ENCODE results near the gene ARHGDIA. TPM values are rescaled to one million over a fixed set of nuclear protein-coding genes. Genes with fewer than 3 reads are reported as not detected.

The ARHGDIA gene
- total RNA-seq, 1 donor from 2014 or later: 314 TPM

GRCh38 chr17:81845881-81846742 is 25.0 kb downstream of the ARHGDIA start:
- TF ChIP-seq CTCF (IDR thresholded peaks at IDR 0.05): no peak
- Histone ChIP-seq H3K36me3 (peaks cover 69 to 82% of the 10 kb centered on the region in 2 donors), H3K4me1 (no peaks in the 10 kb centered on the region), H3K27ac (no peak overlapping the region), H3K9me3 (no peaks in the 10 kb centered on the region), H3K4me3 (no peak overlapping the region), H3K27me3 (no peaks in the 10 kb centered on the region)
- DNase-seq (ENCODE audit: low spot score in 2 of 2): no peak
- intact Hi-C loops (cut with DNase I): no loop called here

- intact Hi-C loops (cut with DNase I): no loop called here
- H3K4me1 ChIP-seq: no peaks in the 10 kb centered on the region
- H3K27me3 ChIP-seq: no peaks in the 10 kb centered on the region
- H3K9me3 ChIP-seq: no peaks in the 10 kb centered on the region
- peaks cover 68 to 77% of the 10 kb centered on the region in 2 donors for H3K36me3 ChIP-seq
- TF ChIP-seq CTCF (IDR thresholded peaks at IDR 0.05): no peak
- no peak overlapping the region for H3K4me3 ChIP-seq
- DNase-seq (ENCODE audit: low spot score in 2 of 2): no peak
- no peak overlapping the region for H3K27ac ChIP-seq
These were observed 25.8 kb downstream of the ARHGDIA start for GRCh38 chr17:81845361-81845760.

- no peak for DNase-seq (ENCODE audit: low spot score in 2 of 2)
- Histone ChIP-seq H3K36me3 (peaks cover 68 to 74% of the 10 kb centered on the region in 2 donors), H3K9me3 (no peaks in the 10 kb centered on the region), H3K27me3 (no peaks in the 10 kb centered on the region), H3K27ac (no peak overlapping the region), H3K4me3 (no peak overlapping the region), H3K4me1 (no peaks in the 10 kb centered on the region)
- intact Hi-C loops (cut with DNase I): no loop called here
- TF ChIP-seq CTCF (IDR thresholded peaks at IDR 0.05): no peak
These were observed 26.2 kb downstream of the ARHGDIA start for GRCh38 chr17:81844887-81845286.

- intact Hi-C loops (cut with DNase I): no loop called here
- H3K27ac ChIP-seq: no peak overlapping the region
- H3K36me3 ChIP-seq: peaks cover 63 to 72% of the 10 kb centered on the region in 2 donors
- no peaks in the 10 kb centered on the region for H3K27me3 ChIP-seq
- no peak for TF ChIP-seq CTCF (IDR thresholded peaks at IDR 0.05)
- H3K9me3 ChIP-seq: no peaks in the 10 kb centered on the region
- H3K4me3 ChIP-seq: no peak overlapping the region
- H3K4me1 ChIP-seq: no peaks in the 10 kb centered on the region
- DNase-seq (ENCODE audit: low spot score in 2 of 2): no peak
These were observed 26.7 kb downstream of the ARHGDIA start for GRCh38 chr17:81844327-81844851.

GRCh38 chr17:81843713-81844326 is 27.3 kb downstream of the ARHGDIA start:
- H3K27ac ChIP-seq: no peak overlapping the region
- no peak for TF ChIP-seq CTCF (IDR thresholded peaks at IDR 0.05)
- H3K4me1 ChIP-seq: no peaks in the 10 kb centered on the region
- intact Hi-C loops (cut with DNase I): no loop called here
- no peak for DNase-seq (ENCODE audit: low spot score in 2 of 2)
- H3K9me3 ChIP-seq: no peaks in the 10 kb centered on the region
- no peaks in the 10 kb centered on the region for H3K27me3 ChIP-seq
- no peak overlapping the region for H3K4me3 ChIP-seq
- peaks cover 57 to 66% of the 10 kb centered on the region in 2 donors for H3K36me3 ChIP-seq

Data from ascending aorta (tissue), 2 donors.